Measurements from ENCODE around the gene CALM1.

GRCh38 chr14:90403065-90403464 lies 6.2 kb downstream of the CALM1 start:
- TF ChIP-seq POLR2AphosphoS5 (IDR thresholded peaks at IDR 0.05; ENCODE audit: low read depth, low read length) = no peak
- no peak for TF ChIP-seq SIN3A (IDR thresholded peaks at IDR 0.05; ENCODE audit: borderline replicate concordance, insufficient read depth, low read length)
- TF ChIP-seq TAF1 (IDR thresholded peaks at IDR 0.05; ENCODE audit: borderline replicate concordance, insufficient read depth, low read length) = no peak
- no peak for TF ChIP-seq REST (IDR thresholded peaks at IDR 0.05; ENCODE audit: insufficient read depth in 1 of 2, low read depth in 2 of 2, low read length in 2 of 2)
- TF ChIP-seq FOXP2 (optimal IDR thresholded peaks at IDR 0.05; ENCODE audit: borderline replicate concordance, extremely low read depth, extremely low read length, insufficient read depth) = no peak
